K562 (cell line): ENCODE results near the gene TYSND1. TPM values are rescaled to one million over a fixed set of nuclear protein-coding genes. Genes with fewer than 3 reads are reported as not detected.
A peak's percentile ranks its signal among the peaks of the same experiment; 100 is the strongest.

Source experiments
- ATAC-seq: fragments of 200-7000 bp; cut with Tn5 transposase; 3 replicates; pipeline ENCODE4 v1.9.1; 2020; ENCODE audit warnings: moderate library complexity
- BruUV-seq: library from RNA; stranded (reverse); fragments of 400-500 nt; replicated peaks from 2 replicates; lab custom pipeline; 2021; lab: Mats Ljungman, UMichigan
- CTCF ChIA-PET: fragments of 300-600 bp; formaldehyde crosslinking; extraction: SDS; loops from one replicate; lab custom pipeline; 2021; ENCODE audit warnings: low intra/inter-chr PET ratio; lab: Yijun Ruan, JAX
- POLR2A ChIA-PET: fragments of 300-600, 350-650 bp; sonication (Branson Sonifier 250); formaldehyde crosslinking; extraction: SDS; loops from one replicate; lab custom pipeline; 2021; ENCODE audit warnings: antibody characterized with exemption, inconsistent platforms; lab: Yijun Ruan, JAX
- DNase-seq, 4 experiments: peaks; one replicate each; pipeline versions ENCODE4 v3.0.0 to v3.0.0-alpha.2; 2011 to 2018; ENCODE audit warnings: low spot score in 3 of 4, mixed read lengths in 3 of 4; ENCODE audit errors: extremely low read depth in 1 of 4
- FAIRE-seq: peaks from 2 replicates; lab custom pipeline; 2011; peaks lifted over from hg19 to GRCh38; lab: Jason Lieb, UNC
- H2AFZ ChIP-seq: 2 replicates; pipeline ENCODE4 v1.6.0; 2011; ENCODE audit warnings: low read depth, low read length, control low read depth, inconsistent platforms
- H3K27ac ChIP-seq: fragments of 200-600 bp; 3 replicates; pipeline ENCODE4 v1.8.0; 2011; ENCODE audit warnings: low read depth, mild to moderate bottlenecking, control low read depth, inconsistent platforms, low read length, moderate library complexity, mixed read lengths; ENCODE audit errors: extremely low read depth
- H3K27me3 ChIP-seq, 2 experiments: fragments of 300-600 bp in 1 of 2; 2 replicates in 1 of 2; 3 replicates in 1 of 2; pipeline versions ENCODE4 v1.6.0 to v1.8.0; 2011; ENCODE audit warnings: inconsistent platforms in 2 of 2, low read length in 2 of 2, mild to moderate bottlenecking in 1 of 2, mixed read lengths in 1 of 2, moderate library complexity in 1 of 2; ENCODE audit not compliant: control insufficient read depth in 2 of 2, insufficient read depth in 2 of 2
- H3K36me3 ChIP-seq: fragments of 300-600 bp; 3 replicates; pipeline ENCODE4 v1.8.0; 2011; ENCODE audit warnings: mild to moderate bottlenecking, low read length, inconsistent platforms; ENCODE audit not compliant: control insufficient read depth, insufficient read depth
- H3K4me1 ChIP-seq, 2 experiments: fragments of 200-600 bp in 1 of 2; replicated peaks in 1 of 2; 2 replicates in 1 of 2; 3 replicates in 1 of 2; pipeline versions ENCODE4 v1.5.1 to v1.8.0; 2011; ENCODE audit warnings: inconsistent platforms in 2 of 2, low read length in 2 of 2, mild to moderate bottlenecking in 1 of 2, mixed read lengths in 1 of 2, moderate library complexity in 1 of 2; ENCODE audit not compliant: control insufficient read depth in 2 of 2, insufficient read depth in 2 of 2
- H3K4me2 ChIP-seq: 2 replicates; pipeline ENCODE4 v1.6.1; 2011; ENCODE audit warnings: low read length, control low read depth, inconsistent platforms, mixed read lengths; ENCODE audit not compliant: insufficient read depth
- H3K4me3 ChIP-seq: fragments of 200-600 bp; sonication (generic), shearing (Covaris generic); 2 replicates; pipeline ENCODE4 v1.5.1; 2016; ENCODE audit warnings: control low read depth, inconsistent platforms
- H3K79me2 ChIP-seq: fragments of 200-600 bp; 3 replicates; pipeline ENCODE4 v1.8.0; 2011; ENCODE audit warnings: low read length, inconsistent platforms; ENCODE audit not compliant: control insufficient read depth, insufficient read depth
- H3K9ac ChIP-seq, 2 experiments: 2 replicates each; pipeline versions ENCODE4 v1.6.0 to v1.6.1; 2011; ENCODE audit warnings: low read depth in 2 of 2, low read length in 2 of 2, control low read depth in 1 of 2, inconsistent platforms in 1 of 2, mild to moderate bottlenecking in 1 of 2, mixed read lengths in 1 of 2; ENCODE audit not compliant: insufficient read depth in 1 of 2
- H3K9me1 ChIP-seq: one replicate; pipeline ENCODE4 v1.6.0; 2011; ENCODE audit warnings: inconsistent platforms, mild to moderate bottlenecking, low read length, moderate library complexity; ENCODE audit not compliant: control insufficient read depth, insufficient read depth
- H3K9me3 ChIP-seq: replicated peaks from 2 replicates; pipeline ENCODE4 v1.5.1; 2011; ENCODE audit warnings: low read depth, low read length, inconsistent platforms; ENCODE audit not compliant: control insufficient read depth, insufficient read depth
- H4K20me1 ChIP-seq: replicated peaks from 2 replicates; pipeline ENCODE4 v1.6.1; 2011; ENCODE audit warnings: low read length, inconsistent platforms, mixed read lengths; ENCODE audit not compliant: control insufficient read depth, insufficient read depth
- CTCF ChIP-seq, 3 experiments: IDR thresholded peaks in 2 of 3; conservative IDR thresholded peaks in 1 of 3; 2 replicates each; pipeline ENCODE4 v1.5.1; 2011 to 2012; ENCODE audit warnings: low read length in 3 of 3, mild to moderate bottlenecking in 3 of 3, control low read depth in 2 of 3, improper control_type of control experiment in 1 of 3, inconsistent platforms in 1 of 3, low read depth in 1 of 3, mixed read lengths in 1 of 3, moderate library complexity in 1 of 3; ENCODE audit not compliant: insufficient read depth in 2 of 3
- RAD21 ChIP-seq, 2 experiments: fragments of 250-450 bp in 1 of 2; fragments of 450-650 bp in 1 of 2; sonication (Bioruptor Pico) in 1 of 2; formaldehyde crosslinking in 1 of 2; IDR thresholded peaks in 1 of 2; conservative IDR thresholded peaks in 1 of 2; 2 replicates each; pipeline versions ENCODE4 v1.4.0 to v1.8.0; 2020 to 2022; ENCODE audit warnings: mild to moderate bottlenecking in 2 of 2, moderate library complexity in 1 of 2
- WGBS: fragments of 100-300 bp; shearing (Covaris generic); methylation state at CpG from one replicate; pipeline ENCODE4 v1.1.6; 2016; ENCODE audit warnings: low coverage, mixed read lengths; ENCODE audit not compliant: insufficient coverage; ENCODE audit errors: missing lambda C conversion rate; 5-methylcytosine and 5-hydroxymethylcytosine counted together
- in situ Hi-C: fragments of 300-500 bp; cut with MboI; formaldehyde crosslinking; loops from 4 replicates; pipeline ENCODE4 v1.15.0; 2018; ENCODE audit warnings: inconsistent platforms, mixed read lengths
- intact Hi-C: fragments of 100-400 bp; cut with micrococcal nuclease; formaldehyde crosslinking; loops from 2 replicates; pipeline ENCODE4 v1.14.2; 2022
- polyA plus RNA-seq, 8 experiments: library from polyadenylated mRNA; depleted of rRNA in 4 of 8; stranded (reverse) in 5 of 8; unstranded in 3 of 8; fragments of >200 nt; fragmentation: Nextera tagmentation in 2 of 8; fragmentation: Illumina TruSeq in 1 of 8; extraction: Ambion mirVana in 2 of 8; extraction: Trizol in 1 of 8; gene quantifications; 2 replicates each; pipeline versions ENCODE4 v1.2.1 to v1.2.3, GENCODE V29; 2011 to 2014; ENCODE audit warnings: inconsistent platforms in 1 of 8, missing spikeins in 1 of 8
- total RNA-seq, 7 experiments: library from RNA; depleted of rRNA in 6 of 7; stranded (reverse); fragments of >200 nt in 6 of 7; fragmentation: Illumina TruSeq in 2 of 7; extraction: Trizol in 2 of 7; gene quantifications; 2 replicates each; pipeline versions ENCODE4 v1.2.1 to v1.2.3, GENCODE V29; 2011 to 2021; ENCODE audit warnings: low replicate concordance in 1 of 7
- TF ChIP-seq, protein P1 (sequence below): fragments of 450-650 bp; IDR thresholded peaks from 2 replicates; pipeline ENCODE4 v1.6.1; 2016; ENCODE audit warnings: low read depth, mild to moderate bottlenecking, moderate library complexity

Gene TYSND1
- total and polyA plus RNA-seq, 9 of the 15 experiments (the other 6 are each of a cell fraction or from before 2014, with no cell fraction given) = 0.60 to 2.0 (median 1.3) TPM

GRCh38 chr10:70096705-70097420 is 49.6 kb downstream of the TYSND1 start:
- intact Hi-C loops = no loop called here
- Histone ChIP-seq H3K4me1 (peaks cover 0 to 2% of the 10 kb centered on the region in 2 experiments; a peak in 3 of 5 replicates), H3K27ac (no peak overlapping the region), H4K20me1 (0 out of 2 replicates have a peak, but pooled peaks cover 4% of the 10 kb centered on the region), H3K9me1 (no peaks in the 10 kb centered on the region), H3K36me3 (no peaks in the 10 kb centered on the region), H2AFZ (no peak overlapping the region), H3K9ac (no peak overlapping the region), H3K9me3 (no peaks in the 10 kb centered on the region), H3K4me2 (no peak overlapping the region), H3K27me3 (peaks cover 37 to 54% of the 10 kb centered on the region in 2 experiments), H3K4me3 (no peak overlapping the region), H3K79me2 (no peaks in the 10 kb centered on the region)
- FAIRE-seq = no peak
- TF ChIP-seq, protein P1, sequence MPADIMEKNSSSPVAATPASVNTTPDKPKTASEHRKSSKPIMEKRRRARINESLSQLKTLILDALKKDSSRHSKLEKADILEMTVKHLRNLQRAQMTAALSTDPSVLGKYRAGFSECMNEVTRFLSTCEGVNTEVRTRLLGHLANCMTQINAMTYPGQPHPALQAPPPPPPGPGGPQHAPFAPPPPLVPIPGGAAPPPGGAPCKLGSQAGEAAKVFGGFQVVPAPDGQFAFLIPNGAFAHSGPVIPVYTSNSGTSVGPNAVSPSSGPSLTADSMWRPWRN = no peak
- TF ChIP-seq RAD21 (CRISPR knock-in tag; conservative IDR thresholded peaks at IDR 0.05 in 1 of 2, IDR thresholded peaks at IDR 0.05 in 1 of 2) (peak in 1 of 2 experiments; percentile 12; a peak in 1 of 4 replicates), CTCF (IDR thresholded peaks at IDR 0.05 in 2 of 3, conservative IDR thresholded peaks at IDR 0.05 in 1 of 3; ENCODE audit: insufficient read depth in 2 of 3, low read depth in 1 of 3, low read length in 3 of 3) (peak in 2 of 3 experiments; percentile 18 to 27; a peak in 2 of 6 replicates)
- 8% methylated on average over 5 of the region's 5 CpGs for WGBS
- DNase-seq = peak in 1 of 4 experiments; percentile 23
- in situ Hi-C loops = no loop called here
- BruUV-seq = no TSS peak
- ChIA-PET POLR2A (interaction anchor here (0.8 to 1.1 kb wide), 3 partner anchors 8 to 13 kb away, joined by 3 to 6 read pairs (median 3); no protein-coding TSS in a partner anchor), CTCF (interaction anchor here (0.6 kb wide), 1 partner anchor 10 kb away, joined by 5 read pairs; no protein-coding TSS in a partner anchor)
- ATAC-seq = peak; percentile 74
